AG04449 (cell line): ENCODE data around the gene AEBP2.
"Not testable (repeated sequence)": the region's sequence is repeated elsewhere in the genome, so short reads cannot be mapped to it uniquely, and the experiment has no call there.

ENCODE experiments used
- CTCF ChIA-PET: fragments of 350-600 bp; formaldehyde crosslinking; extraction: SDS; loops from one replicate; lab custom pipeline; 2021; ENCODE audit warnings: antibody characterized with exemption; lab: Yijun Ruan, JAX
- POLR2A ChIA-PET: fragments of 400-600, 350-600 bp; formaldehyde crosslinking; extraction: SDS; loops from one replicate; lab custom pipeline; 2020; ENCODE audit warnings: antibody characterized with exemption, inconsistent platforms; lab: Yijun Ruan, JAX
- DNase-seq: peaks from one replicate; pipeline ENCODE4 v3.0.0-alpha.2; 2010; ENCODE audit warnings: low read depth, low spot score
- H3K4me3 ChIP-seq: 2 replicates; pipeline ENCODE4 v1.5.1; 2011; ENCODE audit warnings: low read depth, mild to moderate bottlenecking, control low read depth, low read length
- CTCF ChIP-seq: IDR thresholded peaks from one replicate; pipeline ENCODE4 v1.5.1; 2011; ENCODE audit warnings: mild to moderate bottlenecking, moderate library complexity, low read length, control low read depth, inconsistent platforms; ENCODE audit not compliant: insufficient read depth; ENCODE audit errors: missing control alignments

Gene AEBP2

DNA sequence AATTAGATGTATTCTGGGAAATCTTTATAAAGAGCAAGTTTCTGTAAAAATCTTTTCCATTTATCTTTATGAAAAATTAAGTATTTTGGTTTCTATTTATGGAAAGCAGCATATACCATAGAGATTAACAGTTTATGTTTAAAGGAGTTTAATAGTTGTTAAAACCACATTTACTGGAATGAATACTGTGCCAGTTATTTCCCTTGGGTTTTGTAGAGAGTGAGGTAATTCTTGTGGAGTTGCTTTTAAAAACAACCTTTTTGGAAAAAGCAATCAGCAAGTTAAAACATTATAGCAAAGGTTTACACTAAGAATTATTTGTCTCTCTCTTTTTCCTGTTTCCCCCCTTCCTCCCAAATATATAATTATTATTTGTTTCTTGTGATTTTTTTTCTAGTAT lies 34.9 kb downstream of the AEBP2 start:
- TF ChIP-seq CTCF, result no peak
- CTCF ChIA-PET, result interaction anchor here (0.6 kb wide), 1 partner anchor 185 kb away, joined by 3 read pairs; no protein-coding TSS in a partner anchor
- DNase-seq, result no peak
- no peak overlapping the region for H3K4me3 ChIP-seq
- POLR2A ChIA-PET, result no interaction called here

DNA sequence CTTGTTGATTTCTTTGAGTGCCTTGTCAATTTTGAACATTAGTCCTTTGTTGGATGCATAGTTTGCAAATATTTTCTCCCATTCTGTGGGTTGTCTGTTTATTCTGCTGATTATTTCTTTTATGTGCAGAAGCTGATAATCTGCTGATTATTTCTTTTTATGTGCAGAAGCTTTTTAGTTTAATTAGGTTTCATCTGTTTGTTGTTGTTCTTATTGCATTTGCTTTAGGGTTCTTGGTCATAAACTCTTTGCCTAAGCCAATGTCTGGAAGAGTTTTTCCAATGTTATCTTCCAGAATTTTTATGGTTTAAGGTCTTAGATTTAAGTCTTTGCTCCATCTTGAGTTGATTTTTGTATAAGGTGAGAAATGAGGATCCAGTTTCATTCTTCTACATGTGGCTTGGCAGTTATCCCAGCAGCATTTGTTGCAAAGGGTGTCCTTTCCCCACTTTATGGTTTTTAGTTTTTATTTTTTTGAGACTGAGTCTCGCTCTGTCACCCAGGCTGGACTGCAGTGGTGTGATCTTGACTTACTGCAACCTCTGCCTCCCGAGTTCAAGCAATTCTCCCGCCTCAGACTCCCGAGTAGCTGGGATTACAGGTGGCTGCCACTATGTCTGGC lies 36.7 kb downstream of the AEBP2 start:
- POLR2A ChIA-PET, DNase-seq, CTCF ChIA-PET, H3K4me3 ChIP-seq: not testable (repeated sequence)

- H3K4me3 ChIP-seq, result no peak overlapping the region
- CTCF ChIA-PET, result no interaction called here
- no peak for DNase-seq
- no peak for TF ChIP-seq CTCF
- POLR2A ChIA-PET, result no interaction called here
These were observed 37.8 kb downstream of the AEBP2 start for GRCh38 chr12:19477071-19477470.

DNA sequence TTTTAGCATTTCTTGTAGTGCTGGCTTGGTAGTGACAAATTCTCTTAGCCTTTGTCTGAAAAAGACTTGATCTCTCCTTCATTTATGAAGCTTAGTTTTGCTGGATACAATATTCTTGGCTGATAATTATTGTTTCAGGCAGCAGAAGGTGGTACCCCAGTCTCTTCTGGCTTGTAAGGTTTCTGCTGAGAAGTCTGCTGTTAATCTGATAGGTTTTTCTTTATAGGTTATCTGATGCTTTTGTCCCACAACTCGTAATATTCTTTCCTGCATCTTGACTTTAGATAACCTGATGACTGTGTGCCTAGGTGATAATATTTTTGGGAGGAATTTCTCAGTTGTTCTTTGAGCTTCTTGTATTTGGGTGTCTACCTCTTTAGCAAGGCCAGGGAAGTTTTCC lies 41.2 kb downstream of the AEBP2 start:
- H3K4me3 ChIP-seq, result no peak overlapping the region
- CTCF ChIA-PET, result no interaction called here
- POLR2A ChIA-PET, result no interaction called here
- no peak for TF ChIP-seq CTCF
- DNase-seq, result no peak

GRCh38 chr12:19482036-19482435 lies 42.7 kb downstream of the AEBP2 start:
- TF ChIP-seq CTCF, result no peak
- CTCF ChIA-PET, result no interaction called here
- DNase-seq, result no peak
- no peak overlapping the region for H3K4me3 ChIP-seq
- POLR2A ChIA-PET, result no interaction called here

- no peak for TF ChIP-seq CTCF
- H3K4me3 ChIP-seq, result no peak overlapping the region
- ChIA-PET POLR2A (no interaction called here), CTCF (no interaction called here)
- no peak for DNase-seq
These were observed 43.3 kb downstream of the AEBP2 start for GRCh38 chr12:19482551-19483109.

- no peak overlapping the region for H3K4me3 ChIP-seq
- ChIA-PET POLR2A (no interaction called here), CTCF (no interaction called here)
- no peak for TF ChIP-seq CTCF
- DNase-seq, result no peak
These were observed 44.4 kb downstream of the AEBP2 start for GRCh38 chr12:19483727-19484126.
